Right ventricle myocardium inferior (tissue), 1 donor: ENCODE data around the gene ZNF273. TPM values are rescaled to one million over a fixed set of nuclear protein-coding genes. Genes with fewer than 3 reads are reported as not detected.
"Not testable (repeated sequence)": the region's sequence is repeated elsewhere in the genome, so short reads cannot be mapped to it uniquely, and the experiment has no call there.

Experiments
- ATAC-seq: fragments of 200-7000 bp; cut with Tn5 transposase; one replicate; pipeline ENCODE4 v1.9.1; 2020; ENCODE audit warnings: mild to moderate bottlenecking, moderate library complexity
- DNase-seq: peaks from one replicate; pipeline ENCODE4 v3.0.0; 2021; ENCODE audit errors: missing footprints
- intact Hi-C: fragments of 100-400 bp; cut with DNase I; formaldehyde crosslinking; loops from one replicate; pipeline ENCODE4 v1.11.0; 2022
- total RNA-seq: library from RNA; stranded (reverse); fragmentation: NEBNext Ultra II Directional; extraction: Animal tissue kit (Norgen Biotek cat#: 25700); gene quantifications from one replicate; pipeline ENCODE4 v1.2.1, GENCODE V29; 2021
- donor health status: DM: no; HTN: yes; CAD: no; lungs with severe emphysema.

The ZNF273 gene
- total RNA-seq, 1 donor from 2014 or later, result 1.5 TPM

DNA sequence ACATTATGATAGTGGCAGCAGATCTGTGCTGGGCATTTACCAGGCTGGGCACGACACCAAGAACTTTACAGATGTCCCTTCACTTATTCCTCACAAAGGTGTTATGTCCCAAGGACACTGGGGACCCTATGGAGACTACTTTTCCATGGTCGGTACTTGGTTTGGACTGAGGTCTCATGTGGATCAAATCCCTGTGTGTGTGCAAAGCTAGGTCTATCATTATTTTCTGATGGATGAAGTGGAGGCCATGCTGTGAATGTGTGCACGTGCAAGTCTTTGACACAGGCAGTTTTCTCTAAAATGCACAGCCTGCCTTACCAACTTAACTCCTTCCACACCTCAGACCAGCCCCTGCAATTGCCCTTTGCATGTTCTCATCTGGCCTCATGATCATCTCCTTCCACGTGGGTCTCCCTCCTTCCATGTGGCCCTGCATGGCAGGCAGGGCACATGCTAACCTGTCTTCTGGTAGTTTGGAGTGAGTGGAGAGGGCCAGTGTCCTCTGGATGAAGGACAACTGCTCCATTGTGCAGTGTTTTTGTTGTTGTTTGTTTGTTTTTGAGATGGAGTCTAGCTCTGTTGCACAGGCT, 16.0 kb upstream of the ZNF273 start:
- intact Hi-C loops, result no loop called here
- ATAC-seq, result no peak
- DNase-seq, result no peak

DNA sequence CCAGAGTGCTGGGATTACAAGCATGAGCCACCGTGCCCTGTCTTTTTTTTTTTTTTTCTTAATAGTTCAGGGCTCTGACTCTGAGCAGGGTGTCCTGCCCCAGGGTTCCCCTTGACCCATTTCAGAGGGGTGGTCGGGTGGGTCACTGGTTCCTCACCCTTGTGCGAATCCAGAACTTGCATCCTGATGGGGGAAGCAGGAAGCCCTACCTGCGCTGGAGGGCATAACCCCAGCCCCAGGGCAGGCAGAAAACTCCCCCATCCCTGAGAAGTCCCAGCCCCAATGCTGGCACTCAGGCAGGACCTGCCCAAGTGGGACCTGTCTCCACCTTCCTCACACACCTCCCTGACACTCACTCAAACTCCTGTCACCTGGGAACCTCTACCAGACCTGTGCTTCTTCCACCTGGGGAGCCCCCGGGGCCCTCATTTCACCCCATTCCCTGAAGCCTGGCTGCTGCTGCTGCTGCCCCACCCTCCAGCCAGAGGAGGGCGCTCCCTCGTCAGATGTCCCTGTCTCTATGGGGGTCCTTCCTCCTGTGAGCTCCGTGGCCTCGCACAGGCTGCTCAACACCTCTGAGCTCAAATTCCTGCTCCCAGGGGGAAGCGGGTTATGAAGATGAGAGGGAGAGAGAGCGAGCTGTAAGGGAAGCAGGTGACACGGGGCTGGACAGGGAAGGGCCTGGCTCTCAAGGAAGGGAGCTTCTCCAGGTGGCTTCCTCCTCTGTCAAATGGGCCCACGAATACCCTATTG, 15.1 kb upstream of the ZNF273 start:
- ATAC-seq, result peak; percentile 38
- intact Hi-C loops, result no loop called here
- DNase-seq, result no peak

DNA sequence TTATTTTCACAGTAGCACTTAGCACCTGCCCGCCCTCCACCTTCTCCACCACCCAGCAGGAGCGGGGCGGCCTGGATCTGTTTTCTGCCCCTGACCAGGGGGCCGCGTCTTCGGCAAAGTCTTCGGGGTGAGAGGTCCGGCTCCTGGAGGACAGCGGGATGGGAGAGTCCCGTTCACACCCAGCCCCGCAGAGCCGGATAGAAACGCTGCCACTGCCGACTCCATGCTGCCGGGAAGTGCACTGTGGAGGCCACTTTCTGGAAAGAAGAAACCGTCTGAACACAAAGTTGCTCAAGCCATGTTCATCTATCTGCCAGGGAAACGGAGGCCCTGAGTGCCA, 14.5 kb upstream of the ZNF273 start:
- DNase-seq, result no peak
- intact Hi-C loops, result no loop called here
- peak; percentile 12 for ATAC-seq

DNA sequence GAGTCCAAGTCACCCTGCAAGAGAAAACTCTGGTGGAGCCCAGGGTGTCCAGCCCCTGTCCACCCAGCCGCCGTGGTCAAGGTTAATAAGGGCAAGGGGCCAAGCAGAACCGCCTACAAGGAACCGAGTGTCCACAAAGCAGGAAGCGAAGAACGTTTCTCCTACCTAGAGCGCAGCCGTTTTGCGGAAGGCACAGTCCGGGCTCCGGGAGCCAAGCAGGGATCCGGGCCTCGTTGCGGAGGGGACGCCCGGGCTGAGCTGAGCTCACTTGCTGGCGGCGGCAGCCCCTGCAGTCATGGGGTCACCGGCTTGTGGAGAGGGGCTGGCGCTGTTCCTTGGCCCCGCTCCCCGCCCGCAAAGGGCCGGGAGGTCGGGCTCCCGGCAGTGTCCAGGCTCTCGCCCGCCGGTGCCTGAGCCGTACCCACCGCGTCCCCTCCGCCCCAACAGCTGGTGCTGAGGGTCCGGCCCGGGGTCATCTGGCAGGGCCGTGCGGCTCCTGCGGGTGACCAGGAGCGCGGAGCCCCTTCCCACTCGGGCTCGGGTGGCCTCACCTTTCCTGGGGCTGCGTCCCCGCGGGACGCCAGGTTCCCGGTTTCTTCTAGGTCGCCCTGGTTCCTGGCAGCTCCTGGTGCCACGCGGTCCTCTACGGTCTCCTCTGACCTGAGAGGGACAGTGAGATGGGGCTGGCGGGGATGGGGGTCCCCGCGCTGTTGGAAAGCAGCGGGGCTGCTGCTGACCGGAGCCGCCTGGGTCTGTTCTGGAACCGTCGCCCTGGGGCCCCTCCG, 14.0 kb upstream of the ZNF273 start:
- ATAC-seq (peak; percentile 49), DNase-seq (peak; percentile 83)

DNA sequence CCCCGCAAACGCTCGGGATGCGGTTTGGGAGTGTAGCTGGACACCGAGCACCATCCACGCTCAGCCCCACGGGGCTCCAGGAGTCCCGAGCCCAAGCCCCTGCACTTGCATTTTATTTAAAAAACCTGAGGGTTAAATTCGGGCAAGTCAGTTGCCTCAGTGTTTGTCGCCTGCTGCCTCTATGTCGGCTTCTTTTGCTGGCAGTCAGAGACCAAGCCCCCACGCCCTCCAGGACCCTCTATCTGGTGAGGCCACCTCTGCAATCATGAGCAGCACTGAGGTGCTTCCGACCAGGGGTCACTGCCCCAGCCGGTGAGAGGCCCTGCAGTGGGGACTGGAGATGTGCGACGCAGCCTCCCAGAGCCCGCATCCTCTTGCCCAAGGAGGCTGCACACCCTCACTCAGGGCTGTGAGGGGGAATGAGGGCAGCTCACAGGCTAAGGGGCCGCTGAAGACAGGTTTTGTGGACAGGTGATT, 13.3 kb upstream of the ZNF273 start:
- no peak for DNase-seq
- ATAC-seq, result no peak
- intact Hi-C loops, result no loop called here

More for the DNA sequence above, 14.0 kb upstream of the ZNF273 start:
- intact Hi-C loops, result no loop called here

DNA sequence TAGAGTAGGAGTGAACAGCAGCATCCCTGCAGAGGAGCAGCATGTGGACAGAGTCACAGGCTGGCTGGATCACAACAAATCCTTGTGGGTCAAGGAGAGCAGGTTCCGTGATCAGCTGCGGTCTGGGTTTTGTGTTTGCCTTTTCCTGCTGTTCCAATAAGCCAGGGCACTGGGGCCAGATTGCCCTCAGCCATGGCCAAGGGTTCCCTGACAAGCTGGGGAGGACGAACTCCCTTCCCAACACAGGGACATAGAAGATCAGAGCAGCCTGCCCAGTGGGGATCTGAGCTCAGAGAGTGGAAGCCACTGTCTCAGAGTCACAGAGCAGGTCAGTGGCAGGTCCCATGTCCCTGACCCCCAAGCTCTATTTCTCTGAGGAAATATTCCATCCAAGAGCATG, 12.8 kb upstream of the ZNF273 start:
- DNase-seq, ATAC-seq, intact Hi-C loops: not testable (repeated sequence)

DNA sequence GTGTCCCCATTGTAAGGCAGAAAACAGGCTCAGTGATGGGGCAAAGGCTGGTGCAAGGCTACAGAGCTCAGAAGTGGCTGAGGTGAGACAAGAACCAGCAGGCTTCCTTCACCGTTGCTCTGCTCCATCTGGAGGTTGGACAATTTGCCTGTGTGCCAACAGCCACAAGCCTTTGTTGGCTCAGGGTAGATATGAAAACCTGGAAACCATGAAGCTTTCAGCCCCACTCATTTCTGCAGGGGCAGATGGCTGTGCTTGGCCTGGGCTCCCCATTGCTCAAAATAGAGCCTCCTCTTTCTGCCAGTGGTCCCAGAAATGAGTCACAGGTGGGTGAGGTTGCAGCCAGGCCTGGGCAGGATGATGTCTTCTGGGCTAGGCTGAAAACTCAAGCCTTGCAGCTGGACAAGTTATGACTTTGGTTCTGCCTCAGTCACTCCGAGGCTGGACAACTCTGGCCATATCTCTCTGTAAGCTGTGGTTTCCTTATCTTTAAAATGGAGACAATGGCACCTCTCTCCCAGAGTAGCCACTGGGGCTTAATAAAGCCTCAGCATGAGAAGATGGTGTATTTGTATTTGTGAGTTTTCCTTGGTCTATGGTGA, 12.2 kb upstream of the ZNF273 start:
- no peak for DNase-seq
- intact Hi-C loops, result no loop called here
- no peak for ATAC-seq

DNA sequence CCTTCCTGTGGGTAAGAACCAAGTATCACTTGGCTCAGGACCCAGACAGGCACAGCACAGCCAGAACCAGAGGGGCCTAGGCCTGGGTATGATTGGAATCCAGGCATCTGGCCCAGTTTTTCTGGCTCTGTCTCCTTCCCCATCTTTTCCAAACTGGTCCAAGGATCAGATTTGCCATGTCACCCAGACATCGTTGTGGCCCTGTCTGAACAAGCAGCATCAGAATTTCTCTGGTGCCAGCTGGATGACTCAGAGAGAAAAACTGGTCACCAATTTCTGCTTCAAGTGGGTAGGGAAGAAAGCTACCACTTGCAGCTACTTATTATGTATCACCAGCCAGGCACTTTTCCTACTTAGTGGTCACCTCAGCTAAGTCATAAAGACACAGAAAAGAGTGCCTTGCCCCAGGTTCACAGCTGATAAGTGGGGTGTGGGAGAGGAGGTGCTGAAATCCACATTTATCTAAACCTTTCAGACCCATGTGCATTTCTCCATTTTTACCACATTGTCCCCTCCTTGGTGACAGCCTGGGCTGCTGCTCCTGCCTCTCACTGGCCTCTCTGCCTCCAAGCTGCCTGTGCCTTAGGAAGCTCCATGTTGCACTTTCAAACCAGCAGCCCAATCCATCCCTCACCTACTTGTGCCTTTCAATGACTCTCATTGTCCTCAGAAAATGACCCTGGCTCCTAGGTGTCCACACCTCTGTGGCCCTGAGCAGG, 11.6 kb upstream of the ZNF273 start:
- ATAC-seq, intact Hi-C loops, DNase-seq: not testable (repeated sequence)

DNA sequence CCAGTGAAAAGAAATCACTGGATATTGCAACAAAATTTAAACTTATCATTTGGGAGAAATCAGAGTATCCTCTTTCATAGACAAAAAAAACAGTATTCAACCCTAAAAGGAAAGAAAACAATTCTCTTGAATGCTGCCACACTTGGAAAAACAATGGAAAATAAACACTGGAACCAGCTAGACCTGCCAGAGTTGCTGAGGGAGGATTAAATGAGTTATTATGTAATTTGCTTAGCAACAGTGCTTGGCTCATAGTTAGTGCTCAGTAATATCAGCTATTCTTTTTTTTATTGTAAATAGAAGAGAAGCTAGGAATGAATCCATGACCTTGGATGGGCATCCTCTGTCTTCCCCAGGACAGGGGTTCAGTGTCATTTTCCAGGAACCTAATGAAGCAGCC, 11.0 kb upstream of the ZNF273 start:
- intact Hi-C loops, result no loop called here
- ATAC-seq (no peak), DNase-seq (no peak)

DNA sequence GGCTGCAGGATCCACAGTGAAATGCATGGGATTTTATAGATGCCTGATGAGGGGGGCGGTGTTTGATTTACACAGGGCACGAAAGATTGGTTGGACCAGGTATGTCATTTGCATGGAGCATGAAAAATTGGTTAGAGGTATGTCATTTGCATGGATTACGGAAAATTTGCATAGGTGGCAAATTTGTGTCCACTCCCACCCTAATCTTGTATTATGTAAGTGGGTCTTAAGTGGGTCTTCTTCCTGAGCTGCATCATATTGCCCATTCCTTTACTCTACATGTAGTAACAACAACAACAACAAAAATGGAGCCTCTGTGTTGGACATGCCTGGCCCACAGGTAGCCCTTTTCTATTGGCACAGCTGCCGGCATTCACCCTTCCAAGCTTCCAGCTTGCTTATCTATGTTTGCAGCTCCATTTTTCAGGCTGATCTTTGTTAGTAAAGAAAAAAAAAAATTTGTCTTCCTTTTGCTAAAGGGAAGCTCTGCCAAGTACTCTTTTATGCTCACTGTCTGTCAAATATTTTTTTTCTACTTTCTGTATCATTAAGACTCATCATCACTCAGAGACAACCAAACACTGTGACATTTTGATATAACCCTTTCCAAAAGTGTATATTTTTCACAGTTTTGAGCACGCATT, 10.3 kb upstream of the ZNF273 start:
- no peak for DNase-seq
- intact Hi-C loops, result no loop called here
- no peak for ATAC-seq

DNA sequence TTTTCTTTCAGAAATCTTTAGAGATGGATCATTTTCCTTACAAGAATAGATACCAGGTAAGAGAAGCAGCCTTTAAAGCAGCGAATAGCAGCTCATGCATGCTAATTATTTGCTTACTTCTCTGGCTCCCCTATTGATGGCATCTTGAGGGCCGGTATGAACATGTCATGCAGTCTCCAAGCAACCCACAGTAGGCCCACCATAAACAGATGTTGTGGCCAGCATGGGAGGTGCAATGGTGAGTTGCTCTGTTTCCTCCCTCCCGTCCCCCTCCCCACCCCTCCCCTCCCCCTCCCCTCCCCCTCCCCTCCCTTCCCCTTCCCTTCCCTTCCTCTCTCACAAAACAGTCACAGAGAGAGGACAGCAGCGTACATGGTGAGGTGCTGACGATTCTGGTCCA, 9.7 kb upstream of the ZNF273 start:
- intact Hi-C loops, result no loop called here
- DNase-seq, result no peak
- no peak for ATAC-seq

DNA sequence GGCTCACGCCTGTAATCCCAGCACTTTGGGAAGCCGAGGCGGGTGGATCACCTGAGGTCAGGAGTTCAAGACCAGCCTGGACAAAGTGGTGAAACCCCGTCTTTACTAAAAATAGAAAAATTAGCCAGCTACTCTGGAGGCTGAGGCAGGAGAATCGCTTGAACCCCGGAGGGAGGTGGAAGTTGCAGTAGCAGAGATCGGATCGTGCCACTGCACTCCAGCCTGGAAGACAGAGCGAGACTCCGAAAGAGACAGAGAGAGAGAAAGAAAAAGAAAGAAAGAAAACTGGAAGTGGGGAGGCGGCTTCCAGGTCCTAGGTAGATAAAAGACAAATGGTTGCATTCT, 640 bp upstream of the ZNF273 start:
- DNase-seq, intact Hi-C loops, ATAC-seq: not testable (repeated sequence)

DNA sequence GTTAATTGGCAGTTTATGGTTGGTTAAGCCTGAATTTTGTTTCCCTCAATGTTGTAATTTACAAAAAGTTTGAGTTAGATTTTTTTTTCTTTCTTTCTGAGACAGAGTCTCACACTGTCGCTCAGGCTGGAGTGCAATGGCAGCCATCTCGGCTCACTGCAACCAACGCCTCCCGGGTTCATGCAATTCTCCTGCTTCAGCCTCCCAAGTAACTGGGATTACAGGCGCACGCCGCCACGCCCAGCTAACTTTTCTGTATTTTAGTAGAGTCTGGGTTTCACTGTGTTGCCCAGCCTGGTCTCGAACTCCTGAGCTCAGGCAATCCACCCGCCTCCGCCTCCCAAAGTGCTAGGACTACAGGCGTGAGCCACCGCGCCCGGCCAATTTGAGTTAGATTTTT, 935 bp downstream of the ZNF273 start:
- DNase-seq, result no peak
- intact Hi-C loops, result no loop called here
- no peak for ATAC-seq

DNA sequence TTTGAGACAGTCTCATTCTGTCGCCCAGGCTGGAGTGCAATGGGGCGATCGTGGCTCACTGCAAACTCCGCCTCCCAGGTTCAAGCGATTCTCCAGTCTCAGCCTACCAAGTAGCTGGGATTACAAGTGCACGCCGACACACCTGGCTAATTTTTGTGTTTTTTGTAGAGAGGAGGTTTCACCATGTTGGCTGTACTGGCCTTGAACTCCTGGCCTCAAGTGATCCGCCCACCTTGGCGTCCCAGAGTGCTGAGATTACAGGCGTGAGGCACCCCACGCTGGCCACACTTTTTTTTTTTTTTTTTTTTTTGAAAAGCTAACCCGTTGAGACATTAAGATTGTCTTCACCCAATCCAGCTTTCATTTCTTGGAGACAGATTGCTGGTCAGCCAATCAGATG, 2.1 kb downstream of the ZNF273 start:
- ATAC-seq, result no peak
- no peak for DNase-seq
- intact Hi-C loops, result no loop called here

DNA sequence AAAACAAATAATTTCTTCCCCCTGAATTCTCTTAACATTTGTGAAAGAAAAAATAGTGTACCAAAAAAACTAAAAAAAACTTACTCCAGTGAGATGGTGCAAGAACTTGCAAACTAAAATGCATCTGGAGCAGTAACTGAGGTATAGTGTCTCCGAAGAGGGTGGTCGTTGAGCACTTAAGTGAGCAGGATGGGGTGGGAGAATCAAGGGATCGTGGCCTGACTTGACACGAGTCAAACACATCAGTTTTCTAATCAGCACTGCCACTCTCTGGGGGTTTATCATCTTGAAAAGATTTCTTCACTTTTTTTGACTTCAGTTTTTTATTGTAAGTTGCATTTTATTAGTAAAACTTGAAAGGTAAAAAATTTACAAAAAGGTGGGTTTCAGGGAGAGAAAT, 2.5 kb downstream of the ZNF273 start:
- intact Hi-C loops, result no loop called here
- no peak for DNase-seq
- no peak for ATAC-seq

DNA sequence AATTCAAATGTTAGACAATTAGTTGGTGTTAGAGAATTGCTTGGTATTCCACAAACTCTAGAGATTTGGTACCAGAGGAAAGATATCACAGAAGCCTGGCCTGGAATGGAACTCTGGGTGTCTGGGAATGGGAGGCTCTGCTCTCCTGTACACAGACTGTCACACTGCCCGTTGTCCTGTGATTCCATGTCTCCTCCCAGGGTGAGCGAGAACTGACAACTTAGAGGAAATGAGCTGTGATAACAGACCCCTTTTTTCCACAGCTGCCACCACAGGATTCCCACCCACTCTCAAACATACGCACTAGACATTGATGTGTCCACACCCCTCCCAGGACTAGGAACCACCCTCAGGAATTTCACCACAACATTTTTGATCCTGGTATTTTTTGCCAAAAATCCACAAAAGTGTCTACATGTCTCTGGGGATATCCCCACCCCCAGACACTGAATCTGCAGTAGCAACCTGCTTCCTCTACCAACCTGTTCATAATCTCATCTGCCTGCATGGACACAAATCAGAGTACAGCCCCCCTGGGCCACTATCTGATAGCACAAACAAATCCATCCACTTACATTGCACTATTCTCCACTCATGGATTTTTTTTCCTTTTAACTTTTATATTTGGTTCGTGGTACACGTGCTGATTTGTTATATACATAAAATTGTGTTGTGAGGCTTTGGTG, 4.7 kb downstream of the ZNF273 start:
- ATAC-seq (no peak), DNase-seq (no peak)
- intact Hi-C loops, result no loop called here

DNA sequence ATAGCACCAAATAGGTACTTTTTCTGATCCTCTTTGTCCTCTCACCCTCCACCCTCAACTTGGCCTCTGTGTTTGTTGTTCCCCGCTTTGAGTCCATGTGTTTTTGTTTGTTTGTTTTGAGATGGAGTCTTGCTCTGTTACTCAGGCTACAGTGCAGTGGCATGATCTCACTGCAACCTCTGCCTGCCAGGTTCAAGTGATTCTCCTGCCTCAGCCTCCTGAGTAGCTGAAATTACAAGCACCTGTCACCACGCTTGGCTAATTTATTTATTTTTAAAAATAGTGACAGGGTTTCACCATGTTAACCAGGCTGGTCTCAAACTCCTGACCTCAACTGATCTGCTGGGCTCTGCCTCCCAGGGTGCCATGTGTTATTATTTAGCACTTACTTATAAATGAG, 5.3 kb downstream of the ZNF273 start:
- intact Hi-C loops, result no loop called here
- ATAC-seq (no peak), DNase-seq (no peak)

DNA sequence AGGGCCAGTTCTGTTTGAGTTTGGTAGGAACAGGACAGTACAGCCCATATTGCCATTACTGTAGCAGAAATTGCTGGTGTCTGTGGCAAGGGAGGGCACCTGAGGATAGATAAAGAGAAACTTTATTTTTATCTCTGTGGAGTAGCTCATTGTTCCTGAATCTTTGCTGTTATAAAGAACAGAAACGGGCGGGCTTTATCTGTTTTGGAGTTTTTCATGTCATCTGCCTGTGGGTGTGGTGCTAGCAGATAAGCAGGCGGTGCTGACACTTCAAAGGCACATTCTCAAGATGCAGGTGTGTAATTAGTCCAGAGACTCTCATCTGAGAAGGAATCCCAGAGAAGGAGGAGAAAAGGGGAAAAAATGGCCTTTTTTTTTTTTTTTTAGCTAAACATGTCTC, 11.5 kb downstream of the ZNF273 start:
- ATAC-seq, result no peak
- intact Hi-C loops, result no loop called here
- DNase-seq, result no peak
